HepG2 (cell line): ENCODE results near the gene CNOT10. TPM values are rescaled to one million over a fixed set of nuclear protein-coding genes. Genes with fewer than 3 reads are reported as not detected.

Experiments
- ARNT2 ChIP-seq: sonication (generic); formaldehyde crosslinking; IDR thresholded peaks from 2 replicates; pipeline ENCODE4 v1.8.0; 2022; ENCODE audit warnings: mild to moderate bottlenecking, low read depth, missing genetic modification reagents, moderate library complexity
- FOXA3 ChIP-seq: IDR thresholded peaks from 2 replicates; pipeline ENCODE4 v1.6.1; 2016; ENCODE audit warnings: missing genetic modification reagents, missing compliant biosample characterization
- GPN1 ChIP-seq: sonication (generic); formaldehyde crosslinking; IDR thresholded peaks from 2 replicates; pipeline ENCODE4 v1.5.1; 2020; ENCODE audit warnings: missing genetic modification reagents, borderline replicate concordance
- JUNB ChIP-seq: sonication (generic); formaldehyde crosslinking; IDR thresholded peaks from 2 replicates; pipeline ENCODE4 v1.8.0; 2022; ENCODE audit warnings: missing genetic modification reagents, mild to moderate bottlenecking, borderline replicate concordance
- KDM5B ChIP-seq: sonication (generic); formaldehyde crosslinking; IDR thresholded peaks from 2 replicates; pipeline ENCODE4 v1.4.0; 2020; ENCODE audit warnings: missing genetic modification reagents, mild to moderate bottlenecking, borderline replicate concordance
- MXD4 ChIP-seq: IDR thresholded peaks from 2 replicates; pipeline ENCODE4 v1.6.1; 2016; ENCODE audit warnings: mild to moderate bottlenecking, missing biosample characterization, missing genetic modification reagents
- POLR2AphosphoS2 ChIP-seq: IDR thresholded peaks from 2 replicates; pipeline ENCODE4 v1.6.1; 2011; ENCODE audit warnings: low read depth, low read length, improper control_type of control experiment
- SMAD3 ChIP-seq: sonication (generic); formaldehyde crosslinking; IDR thresholded peaks from 2 replicates; pipeline ENCODE4 v1.4.0; 2020; ENCODE audit warnings: missing genetic modification reagents
- WIZ ChIP-seq: sonication (generic); formaldehyde crosslinking; IDR thresholded peaks from 2 replicates; pipeline ENCODE4 v1.5.1; 2020; ENCODE audit warnings: mild to moderate bottlenecking, missing genetic modification reagents
- ZBTB20 ChIP-seq: sonication (generic); formaldehyde crosslinking; IDR thresholded peaks from 2 replicates; pipeline ENCODE4 v1.8.1; 2023; ENCODE audit warnings: missing genetic modification reagents, low read depth, mild to moderate bottlenecking, borderline replicate concordance
- ZBTB8A ChIP-seq: sonication (generic); formaldehyde crosslinking; IDR thresholded peaks from 2 replicates; pipeline ENCODE4 v1.4.0; 2020; ENCODE audit warnings: mild to moderate bottlenecking, low read depth, missing genetic modification reagents, borderline replicate concordance
- ZNF451 ChIP-seq: sonication (generic); formaldehyde crosslinking; IDR thresholded peaks from 2 replicates; pipeline ENCODE4 v1.5.0; 2020; ENCODE audit warnings: mild to moderate bottlenecking, missing genetic modification reagents
- ZNF563 ChIP-seq: sonication (generic); formaldehyde crosslinking; IDR thresholded peaks from 2 replicates; pipeline ENCODE4 v1.8.0; 2022; ENCODE audit warnings: mild to moderate bottlenecking, moderate library complexity, missing genetic modification reagents
- ZNF616 ChIP-seq: sonication (generic); formaldehyde crosslinking; IDR thresholded peaks from 2 replicates; pipeline ENCODE4 v1.5.0; 2020; ENCODE audit warnings: low read depth, mild to moderate bottlenecking, missing genetic modification reagents
- polyA plus RNA-seq, 8 experiments: library from polyadenylated mRNA; depleted of rRNA in 3 of 8; stranded (reverse) in 7 of 8; unstranded in 1 of 8; fragments of >200 nt; fragmentation: Illumina TruSeq in 4 of 8; extraction: Trizol in 4 of 8; gene quantifications; 2 replicates each; pipeline versions ENCODE4 v1.2.1 to v1.2.3, GENCODE V29; 2011 to 2016; ENCODE audit warnings: low read depth in 4 of 8, missing spikeins in 1 of 8, mixed read lengths in 1 of 8; ENCODE audit not compliant: insufficient read depth in 1 of 8
- total RNA-seq, 5 experiments: library from RNA; depleted of rRNA; stranded (reverse); fragments of >200 nt; fragmentation: Illumina TruSeq; extraction: Trizol; gene quantifications; 2 replicates each; pipeline ENCODE4 v1.2.3, GENCODE V29; 2016; ENCODE audit warnings: low read depth in 1 of 5
- TF ChIP-seq, protein P1 (sequence below): sonication (generic); formaldehyde crosslinking; IDR thresholded peaks from 2 replicates; pipeline ENCODE4 v1.5.1; 2020; ENCODE audit warnings: missing genetic modification reagents, mild to moderate bottlenecking, borderline replicate concordance
- TF ChIP-seq, protein P2 (sequence below): IDR thresholded peaks from 2 replicates; pipeline ENCODE4 v1.6.1; 2018; ENCODE audit warnings: missing genetic modification reagents
- TF ChIP-seq, protein P3 (sequence below): sonication (generic); formaldehyde crosslinking; IDR thresholded peaks from 2 replicates; pipeline ENCODE4 v1.5.1; 2020; ENCODE audit warnings: mild to moderate bottlenecking, missing genetic modification reagents, moderate library complexity
- TF ChIP-seq, protein P4 (sequence below): sonication (generic); formaldehyde crosslinking; IDR thresholded peaks from 2 replicates; pipeline ENCODE4 v1.4.0; 2020; ENCODE audit warnings: missing genetic modification reagents
- TF ChIP-seq, protein P5 (sequence below): sonication (generic); formaldehyde crosslinking; IDR thresholded peaks from 2 replicates; pipeline ENCODE4 v1.9.0; 2021; ENCODE audit warnings: missing genetic modification reagents, borderline replicate concordance

CNOT10 gene
- total and polyA plus RNA-seq, 2 of the 13 experiments (the other 11 are each of a cell fraction or from before 2014, with no cell fraction given), result 21.2 to 34.1 TPM

DNA sequence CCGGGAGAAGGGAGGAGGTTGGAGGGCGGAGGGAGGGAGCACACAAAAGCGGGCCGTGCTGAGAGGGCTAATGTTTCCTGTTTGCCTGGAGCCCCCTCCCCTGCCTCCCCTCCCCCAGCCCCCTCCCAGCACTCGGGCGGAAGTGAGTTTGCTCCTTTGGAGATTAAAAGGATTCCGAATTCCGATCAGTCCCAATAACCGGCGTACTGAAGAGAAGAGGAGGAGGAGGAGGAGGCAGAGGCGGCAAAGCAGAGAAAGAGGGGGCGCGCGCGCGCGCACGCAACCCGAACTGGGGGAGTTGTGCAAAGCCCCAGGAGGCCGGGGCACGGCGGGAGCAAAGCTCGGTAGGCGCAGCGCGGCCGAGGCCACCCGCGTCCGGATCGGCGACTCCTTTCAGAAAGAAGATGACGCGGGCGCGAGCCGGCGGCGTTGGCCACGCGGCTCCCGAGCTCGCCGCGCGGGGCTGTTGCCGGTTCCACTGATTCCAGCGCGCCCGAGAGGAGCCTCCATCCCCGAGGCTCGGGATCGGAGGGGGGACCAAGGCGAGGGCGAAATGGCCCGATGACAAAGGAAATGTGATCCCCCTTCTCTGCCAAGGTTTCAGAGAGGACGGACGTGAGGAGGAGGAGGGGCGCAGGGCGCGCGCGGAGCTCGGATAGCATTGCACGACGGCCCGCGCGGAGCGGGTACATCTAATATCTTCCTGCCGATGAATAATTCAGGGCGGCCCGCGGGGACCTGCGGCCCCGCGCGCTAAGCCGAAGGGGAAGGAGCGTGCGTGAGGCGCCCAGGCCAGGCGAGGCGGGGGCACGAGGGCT lies 131.7 kb downstream of the CNOT10 start (continued):
- TF ChIP-seq MXD4, result peak; percentile 70; the same call in 1 of the 2 replicates
- 0 out of 2 replicates have a peak, but pooled peaks have one; percentile 20 for TF ChIP-seq WIZ (CRISPR knock-in tag)
- peak; percentile 30; the same call in 1 of the 2 replicates for TF ChIP-seq FOXA3 (CRISPR knock-in tag)
- TF ChIP-seq ZNF451, result no peak
- no peak for TF ChIP-seq JUNB (CRISPR knock-in tag)
- no peak for TF ChIP-seq ZNF616
- TF ChIP-seq SMAD3 (CRISPR knock-in tag), result peak; percentile 37; the same call in 1 of the 2 replicates
- no peak for TF ChIP-seq POLR2AphosphoS2
- no peak for TF ChIP-seq ZBTB8A (CRISPR knock-in tag)
- TF ChIP-seq, protein P1, sequence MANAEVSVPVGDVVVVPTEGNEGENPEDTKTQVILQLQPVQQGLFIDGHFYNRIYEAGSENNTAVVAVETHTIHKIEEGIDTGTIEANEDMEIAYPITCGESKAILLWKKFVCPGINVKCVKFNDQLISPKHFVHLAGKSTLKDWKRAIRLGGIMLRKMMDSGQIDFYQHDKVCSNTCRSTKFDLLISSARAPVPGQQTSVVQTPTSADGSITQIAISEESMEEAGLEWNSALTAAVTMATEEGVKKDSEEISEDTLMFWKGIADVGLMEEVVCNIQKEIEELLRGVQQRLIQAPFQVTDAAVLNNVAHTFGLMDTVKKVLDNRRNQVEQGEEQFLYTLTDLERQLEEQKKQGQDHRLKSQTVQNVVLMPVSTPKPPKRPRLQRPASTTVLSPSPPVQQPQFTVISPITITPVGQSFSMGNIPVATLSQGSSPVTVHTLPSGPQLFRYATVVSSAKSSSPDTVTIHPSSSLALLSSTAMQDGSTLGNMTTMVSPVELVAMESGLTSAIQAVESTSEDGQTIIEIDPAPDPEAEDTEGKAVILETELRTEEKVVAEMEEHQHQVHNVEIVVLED, result peak; percentile 34; the same call in 1 of the 2 replicates
- peak; percentile 83 for TF ChIP-seq KDM5B (CRISPR knock-in tag)
- TF ChIP-seq, protein P2, sequence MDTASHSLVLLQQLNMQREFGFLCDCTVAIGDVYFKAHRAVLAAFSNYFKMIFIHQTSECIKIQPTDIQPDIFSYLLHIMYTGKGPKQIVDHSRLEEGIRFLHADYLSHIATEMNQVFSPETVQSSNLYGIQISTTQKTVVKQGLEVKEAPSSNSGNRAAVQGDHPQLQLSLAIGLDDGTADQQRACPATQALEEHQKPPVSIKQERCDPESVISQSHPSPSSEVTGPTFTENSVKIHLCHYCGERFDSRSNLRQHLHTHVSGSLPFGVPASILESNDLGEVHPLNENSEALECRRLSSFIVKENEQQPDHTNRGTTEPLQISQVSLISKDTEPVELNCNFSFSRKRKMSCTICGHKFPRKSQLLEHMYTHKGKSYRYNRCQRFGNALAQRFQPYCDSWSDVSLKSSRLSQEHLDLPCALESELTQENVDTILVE, result 0 out of 2 replicates have a peak, but pooled peaks have one; percentile 57
- TF ChIP-seq, protein P3, sequence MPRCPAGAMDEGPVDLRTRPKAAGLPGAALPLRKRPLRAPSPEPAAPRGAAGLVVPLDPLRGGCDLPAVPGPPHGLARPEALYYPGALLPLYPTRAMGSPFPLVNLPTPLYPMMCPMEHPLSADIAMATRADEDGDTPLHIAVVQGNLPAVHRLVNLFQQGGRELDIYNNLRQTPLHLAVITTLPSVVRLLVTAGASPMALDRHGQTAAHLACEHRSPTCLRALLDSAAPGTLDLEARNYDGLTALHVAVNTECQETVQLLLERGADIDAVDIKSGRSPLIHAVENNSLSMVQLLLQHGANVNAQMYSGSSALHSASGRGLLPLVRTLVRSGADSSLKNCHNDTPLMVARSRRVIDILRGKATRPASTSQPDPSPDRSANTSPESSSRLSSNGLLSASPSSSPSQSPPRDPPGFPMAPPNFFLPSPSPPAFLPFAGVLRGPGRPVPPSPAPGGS, result 0 out of 2 replicates have a peak, but pooled peaks have one; percentile 28
- TF ChIP-seq ZNF563 (CRISPR knock-in tag), result peak; percentile 85
- TF ChIP-seq ARNT2 (CRISPR knock-in tag), result peak; percentile 21; the same call in 1 of the 2 replicates
- no peak for TF ChIP-seq ZBTB20
- TF ChIP-seq, protein P4, sequence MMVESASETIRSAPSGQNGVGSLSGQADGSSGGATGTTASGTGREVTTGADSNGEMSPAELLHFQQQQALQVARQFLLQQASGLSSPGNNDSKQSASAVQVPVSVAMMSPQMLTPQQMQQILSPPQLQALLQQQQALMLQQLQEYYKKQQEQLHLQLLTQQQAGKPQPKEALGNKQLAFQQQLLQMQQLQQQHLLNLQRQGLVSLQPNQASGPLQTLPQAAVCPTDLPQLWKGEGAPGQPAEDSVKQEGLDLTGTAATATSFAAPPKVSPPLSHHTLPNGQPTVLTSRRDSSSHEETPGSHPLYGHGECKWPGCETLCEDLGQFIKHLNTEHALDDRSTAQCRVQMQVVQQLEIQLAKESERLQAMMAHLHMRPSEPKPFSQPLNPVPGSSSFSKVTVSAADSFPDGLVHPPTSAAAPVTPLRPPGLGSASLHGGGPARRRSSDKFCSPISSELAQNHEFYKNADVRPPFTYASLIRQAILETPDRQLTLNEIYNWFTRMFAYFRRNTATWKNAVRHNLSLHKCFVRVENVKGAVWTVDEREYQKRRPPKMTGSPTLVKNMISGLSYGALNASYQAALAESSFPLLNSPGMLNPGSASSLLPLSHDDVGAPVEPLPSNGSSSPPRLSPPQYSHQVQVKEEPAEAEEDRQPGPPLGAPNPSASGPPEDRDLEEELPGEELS, result peak; percentile 36; the same call in 1 of the 2 replicates
- TF ChIP-seq, protein P5, sequence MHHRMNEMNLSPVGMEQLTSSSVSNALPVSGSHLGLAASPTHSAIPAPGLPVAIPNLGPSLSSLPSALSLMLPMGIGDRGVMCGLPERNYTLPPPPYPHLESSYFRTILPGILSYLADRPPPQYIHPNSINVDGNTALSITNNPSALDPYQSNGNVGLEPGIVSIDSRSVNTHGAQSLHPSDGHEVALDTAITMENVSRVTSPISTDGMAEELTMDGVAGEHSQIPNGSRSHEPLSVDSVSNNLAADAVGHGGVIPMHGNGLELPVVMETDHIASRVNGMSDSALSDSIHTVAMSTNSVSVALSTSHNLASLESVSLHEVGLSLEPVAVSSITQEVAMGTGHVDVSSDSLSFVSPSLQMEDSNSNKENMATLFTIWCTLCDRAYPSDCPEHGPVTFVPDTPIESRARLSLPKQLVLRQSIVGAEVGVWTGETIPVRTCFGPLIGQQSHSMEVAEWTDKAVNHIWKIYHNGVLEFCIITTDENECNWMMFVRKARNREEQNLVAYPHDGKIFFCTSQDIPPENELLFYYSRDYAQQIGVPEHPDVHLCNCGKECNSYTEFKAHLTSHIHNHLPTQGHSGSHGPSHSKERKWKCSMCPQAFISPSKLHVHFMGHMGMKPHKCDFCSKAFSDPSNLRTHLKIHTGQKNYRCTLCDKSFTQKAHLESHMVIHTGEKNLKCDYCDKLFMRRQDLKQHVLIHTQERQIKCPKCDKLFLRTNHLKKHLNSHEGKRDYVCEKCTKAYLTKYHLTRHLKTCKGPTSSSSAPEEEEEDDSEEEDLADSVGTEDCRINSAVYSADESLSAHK, result no peak
- no peak for TF ChIP-seq GPN1 (CRISPR knock-in tag)
